HuH-7 (cell line): ENCODE measurements around the gene VPS41.
A peak's percentile ranks its signal among the peaks of the same experiment; 100 is the strongest.

Source experiments
- DNase-seq: peaks from one replicate; pipeline ENCODE4 v3.0.0; 2011; ENCODE audit warnings: low spot score

VPS41 gene

GRCh38 chr7:38905056-38905759, 3.8 kb downstream of the VPS41 start:
- DNase-seq: no peak

DNA sequence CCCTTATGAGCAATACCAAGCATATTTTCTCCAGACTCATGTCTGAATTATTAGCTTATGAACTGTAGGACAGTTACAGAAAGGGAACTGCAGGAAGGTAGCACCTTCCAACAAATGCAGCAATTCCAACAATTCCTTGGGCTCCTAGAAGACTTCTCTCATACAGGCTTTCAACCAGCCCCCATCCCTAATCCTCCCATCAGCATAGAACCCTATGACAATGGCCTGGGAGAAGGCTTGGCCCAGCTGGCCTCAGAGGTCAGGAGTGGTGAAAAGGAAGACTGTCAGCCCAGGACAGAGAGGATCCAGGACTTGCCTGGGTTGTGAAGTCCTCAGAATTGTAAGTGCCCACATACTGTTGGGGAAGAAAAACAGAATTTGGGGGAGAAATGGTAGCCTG, 5.9 kb downstream of the VPS41 start:
- DNase-seq: no peak

- no peak for DNase-seq
These were observed 6.5 kb downstream of the VPS41 start for GRCh38 chr7:38902449-38902848.

GRCh38 chr7:38893061-38893460, 15.9 kb downstream of the VPS41 start:
- no peak for DNase-seq

- no peak for DNase-seq
These were observed 18.4 kb downstream of the VPS41 start for GRCh38 chr7:38890597-38890996.

DNA sequence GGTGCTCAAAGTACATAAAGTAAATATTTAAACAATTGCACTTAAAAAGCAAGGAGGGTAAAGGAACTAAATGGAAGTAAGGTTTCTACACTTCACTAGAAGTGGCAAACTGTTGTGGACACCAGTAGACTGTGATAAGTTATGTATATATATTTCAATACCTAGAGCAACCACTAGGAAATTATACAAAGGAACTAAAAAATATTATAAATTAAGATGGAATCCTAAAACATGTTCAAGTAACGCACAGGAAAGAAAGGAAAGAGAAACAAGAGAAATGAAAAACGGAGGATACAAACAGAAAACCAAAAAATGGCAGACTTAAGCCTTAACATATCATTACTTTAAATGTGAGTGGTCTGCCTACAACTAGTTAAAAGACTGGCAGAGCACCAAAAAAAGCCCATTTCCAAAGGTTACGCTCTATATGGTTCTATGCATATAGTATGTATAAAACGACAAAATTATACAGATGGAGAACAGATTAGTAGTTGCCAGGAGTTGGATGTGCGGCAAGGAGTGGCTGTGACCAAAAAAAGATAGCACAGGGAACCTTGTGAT, 19.0 kb downstream of the VPS41 start:
- no peak for DNase-seq

DNA sequence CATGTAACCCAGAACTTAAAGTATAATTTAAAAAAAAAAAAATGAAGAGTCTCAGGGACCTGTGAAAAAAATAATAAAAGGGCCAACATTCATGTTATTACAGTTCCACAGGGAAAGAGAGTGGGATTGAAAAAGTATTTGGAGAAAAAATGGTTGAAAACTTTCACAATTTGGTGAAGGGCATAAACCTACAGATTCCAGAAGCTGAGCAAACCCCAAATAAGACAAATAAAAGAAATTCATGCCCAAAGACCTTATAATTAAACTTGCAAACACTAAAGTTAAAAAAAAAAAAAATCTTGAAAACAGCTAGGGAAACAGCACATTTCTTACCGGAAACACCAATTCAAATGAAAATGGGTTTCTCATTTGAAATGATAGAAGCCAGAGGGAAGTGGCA, 19.9 kb downstream of the VPS41 start:
- DNase-seq: no peak

GRCh38 chr7:38886265-38886664, 22.7 kb downstream of the VPS41 start:
- DNase-seq: no peak

DNA sequence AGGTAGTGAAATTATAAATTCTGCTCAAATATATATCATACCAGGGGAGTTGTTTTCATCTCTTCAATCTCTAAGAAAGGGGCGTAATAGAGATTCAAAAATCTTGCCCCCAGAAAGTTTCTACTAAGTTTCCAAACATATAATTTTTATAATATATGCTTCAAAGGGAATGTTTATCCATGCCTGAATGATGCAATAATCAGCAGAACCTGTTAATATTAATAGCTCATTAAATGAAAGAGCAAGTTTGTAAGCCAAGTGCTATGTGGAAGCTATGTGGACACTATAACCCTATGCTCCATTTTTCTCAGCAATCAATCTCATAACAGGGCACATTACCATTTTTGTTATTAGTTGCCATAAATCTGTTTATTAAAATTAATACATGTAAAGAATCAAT, 25.3 kb downstream of the VPS41 start:
- no peak for DNase-seq

GRCh38 chr7:38881947-38882684, 26.9 kb downstream of the VPS41 start:
- no peak for DNase-seq

- DNase-seq: no peak
These were observed 28.0 kb downstream of the VPS41 start for GRCh38 chr7:38881015-38881414.

DNA sequence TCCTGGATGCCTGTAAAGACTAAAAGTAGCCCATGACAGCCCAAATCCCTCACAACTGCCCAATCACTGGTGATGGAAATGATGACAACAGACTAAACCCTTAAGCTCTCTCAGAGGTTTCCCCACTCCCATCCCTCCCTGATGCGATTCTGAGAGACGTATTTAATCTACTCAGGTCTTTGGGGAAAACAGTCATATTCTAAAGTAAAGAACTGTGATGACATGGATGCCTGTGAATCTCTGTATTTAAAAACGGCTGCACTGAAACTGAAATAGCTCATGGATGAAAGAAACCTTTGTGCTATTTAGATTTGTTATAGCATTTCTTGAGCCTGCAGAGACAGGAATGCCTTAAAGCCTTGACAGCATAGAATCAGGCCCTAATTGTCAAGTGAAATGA, 28.5 kb downstream of the VPS41 start:
- no peak for DNase-seq

DNA sequence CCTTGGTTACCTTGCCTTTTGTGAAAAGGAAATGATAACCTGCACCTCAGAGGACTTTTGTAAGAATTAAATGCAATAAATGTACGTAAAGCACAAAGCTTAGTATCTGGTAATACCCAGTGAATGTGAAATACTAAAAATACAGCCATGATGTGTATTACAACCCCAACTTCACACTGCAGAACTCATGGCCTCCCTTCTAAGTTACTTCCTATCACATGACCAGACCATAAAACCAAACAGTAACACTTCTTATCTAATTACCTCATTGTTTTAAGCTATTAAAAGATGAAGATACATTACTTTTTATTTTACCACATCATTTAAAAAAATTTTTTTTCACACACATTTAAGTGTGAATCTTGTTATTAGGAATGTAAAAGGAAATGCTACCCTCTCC, 29.0 kb downstream of the VPS41 start:
- no peak for DNase-seq

DNA sequence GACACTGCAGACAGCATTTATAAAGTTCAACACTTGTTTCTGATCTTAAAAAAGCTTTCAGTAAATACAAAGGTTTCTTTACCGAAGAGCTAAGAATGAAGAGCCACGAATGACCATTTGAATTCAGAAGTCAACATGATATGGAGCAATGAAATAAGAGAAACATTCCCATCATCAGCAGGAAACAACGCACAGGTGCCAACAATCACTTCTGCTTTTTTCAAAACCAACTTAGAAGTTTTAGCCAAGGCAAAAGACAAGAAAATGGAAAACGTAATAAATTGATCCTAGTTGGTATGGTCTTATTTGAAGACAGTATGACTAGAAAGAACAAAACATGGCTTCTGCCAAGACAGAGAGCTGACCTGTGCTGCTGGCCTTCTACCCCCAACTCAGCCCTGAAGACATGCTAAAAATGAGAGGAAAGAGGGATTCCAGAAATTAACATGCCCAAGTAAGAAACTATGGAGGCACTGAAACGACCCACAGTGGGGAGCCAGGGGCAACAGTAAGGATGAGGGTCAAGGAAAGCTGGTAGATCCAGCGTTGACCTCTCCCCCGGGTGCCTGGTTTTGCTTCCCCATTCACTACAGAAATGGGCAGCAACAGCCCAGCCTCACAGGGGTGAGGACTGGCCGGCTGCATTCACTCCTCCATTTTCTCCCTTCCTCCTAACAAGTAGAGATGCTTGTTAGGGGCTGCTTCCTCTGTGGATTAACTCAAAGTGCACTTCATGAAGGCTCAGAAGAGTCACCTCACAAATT, 30.1 kb downstream of the VPS41 start:
- DNase-seq: no peak

- DNase-seq: no peak
These were observed 35.6 kb downstream of the VPS41 start for GRCh38 chr7:38873433-38873832.

- DNase-seq: no peak
These were observed 36.8 kb downstream of the VPS41 start for GRCh38 chr7:38872202-38872601.

GRCh38 chr7:38870147-38870546, 38.8 kb downstream of the VPS41 start:
- DNase-seq: no peak

DNA sequence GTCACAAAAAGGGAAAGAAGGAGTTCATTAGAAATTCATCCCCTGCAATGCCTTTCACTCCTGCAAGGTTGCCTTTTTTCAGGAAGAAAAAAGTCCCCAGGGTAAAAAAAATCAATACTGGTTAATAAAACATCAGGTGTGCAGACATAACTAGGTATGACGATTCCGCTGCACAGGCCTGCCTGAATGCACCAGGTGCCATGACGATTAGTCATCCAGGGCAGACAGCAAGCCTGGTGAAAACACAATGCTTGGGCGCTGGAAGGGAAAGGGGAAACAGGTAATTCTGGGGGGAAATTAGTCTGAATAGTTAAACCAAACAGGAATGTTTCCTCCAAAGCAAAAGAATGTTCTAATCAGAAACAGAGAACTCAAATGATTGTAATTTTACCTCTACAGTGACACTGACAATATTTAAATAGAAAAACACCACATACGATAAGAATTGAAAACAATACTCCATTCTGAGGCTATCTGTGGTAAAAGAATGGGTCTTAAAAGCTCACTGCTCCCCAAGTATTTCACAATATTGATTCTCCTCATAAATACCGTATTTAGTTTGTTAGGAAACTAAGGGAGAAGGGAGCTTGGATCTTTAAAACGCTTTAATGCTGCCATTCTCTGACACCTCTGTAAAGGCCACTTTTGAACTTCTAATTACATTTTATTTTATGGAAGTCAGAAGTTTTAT, 45.2 kb downstream of the VPS41 start:
- DNase-seq: peak; percentile 25

GRCh38 chr7:38862666-38863065, 46.3 kb downstream of the VPS41 start:
- DNase-seq: no peak

GRCh38 chr7:38858259-38858884, 50.6 kb downstream of the VPS41 start:
- DNase-seq: no peak

GRCh38 chr7:38855867-38856266, 53.1 kb downstream of the VPS41 start:
- no peak for DNase-seq

DNA sequence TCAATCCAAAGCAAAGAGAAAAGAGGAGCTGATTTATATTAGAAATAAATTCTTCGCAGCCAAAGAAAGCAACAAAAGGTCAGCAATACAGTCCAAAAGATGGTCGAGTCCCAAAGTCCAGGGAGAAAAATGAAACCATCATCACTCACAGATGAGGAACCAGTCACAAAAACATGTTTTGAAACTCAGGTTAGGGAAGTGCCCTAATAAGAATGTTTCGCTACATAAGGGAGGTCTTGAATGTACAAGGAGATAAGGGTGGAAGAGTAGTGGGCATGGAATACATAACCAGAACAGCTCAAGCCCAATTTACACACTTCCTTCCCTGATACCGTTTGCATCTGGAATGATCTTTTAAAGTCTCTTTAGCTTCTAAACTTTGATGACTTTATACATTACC, 53.6 kb downstream of the VPS41 start:
- DNase-seq: no peak
